Motor neuron (in vitro differentiated cells): ENCODE data around the gene CPNE5. TPM values are rescaled to one million over a fixed set of nuclear protein-coding genes. Genes with fewer than 3 reads are reported as not detected.
A peak's percentile ranks its signal among the peaks of the same experiment; 100 is the strongest.

ENCODE experiments used
- ATAC-seq, 8 experiments: fragments of 200-7000 bp; cut with Tn5 transposase; replicated peaks in 6 of 8; 2 replicates each; pipeline ENCODE4 v1.8.0; 2021; ENCODE audit warnings: mild to moderate bottlenecking in 8 of 8, moderate library complexity in 8 of 8
- H3K27ac ChIP-seq, 2 donors: fragments of 250-450 bp; sonication (Bioruptor Pico); 2 replicates each; pipeline ENCODE4 v1.9.0; 2021; ENCODE audit warnings: antibody characterized with exemption in 2 of 2, mild to moderate bottlenecking in 2 of 2, moderate library complexity in 1 of 2
- H3K4me1 ChIP-seq, 2 donors: fragments of 250-450 bp; sonication (Bioruptor Pico); replicated peaks in 1 of 2; 2 replicates each; pipeline ENCODE4 v1.6.1; 2021; ENCODE audit warnings: antibody characterized with exemption in 2 of 2, mild to moderate bottlenecking in 2 of 2, moderate library complexity in 1 of 2
- H3K4me3 ChIP-seq, 5 donors: fragments of 250-450 bp; sonication (Bioruptor Pico); 2 replicates each; pipeline ENCODE4 v1.9.0; 2021; ENCODE audit warnings: antibody characterized with exemption in 5 of 5, mild to moderate bottlenecking in 5 of 5, moderate library complexity in 4 of 5
- WGBS, 10 experiments: fragments of 450-650 bp; shearing (Covaris generic); methylation state at CpG; one replicate each; pipeline ENCODE4 v1.0.0; 2022; 5-methylcytosine and 5-hydroxymethylcytosine counted together
- in situ Hi-C, 9 experiments: fragments of 400-800 bp; cut with MboI; loops; one replicate each; pipeline ENCODE4 v1.15.0; 2021; ENCODE audit warnings: low sequenced_read_pairs in 9 of 9, low pct_unique_long_range_greater_than_20kb in 2 of 9; ENCODE audit not compliant: unreplicated experiment in 9 of 9
- total RNA-seq, 8 experiments: library from RNA; unstranded; fragments of 300-600 nt; gene quantifications; 2 replicates each; pipeline versions ENCODE4 v1.2.3 to v1.2.4, GENCODE V29; 2022

Gene CPNE5
- total RNA-seq, 8 experiments from 2014 or later: 0.45 to 3.1 (median 1.7) TPM

GRCh38 chr6:36751091-36751490, 88.2 kb downstream of the CPNE5 start:
- H3K27ac ChIP-seq: no peak overlapping the region
- 56 to 83% (median 80%) methylated on average over 1 to 3 of the region's 3 CpGs; no CpG with 5 or more reads in 5 of the 10 experiments for WGBS, 10 experiments
- no peak overlapping the region for H3K4me3 ChIP-seq
- in situ Hi-C loops: loop anchor here in 3 of 9 experiments (10.0 to 25.0 kb wide), 3 partner anchors 136 to 261 kb away; partner anchors contain the start of gene FGD2 (in 1 of the 3)
- H3K4me1 ChIP-seq: peaks cover 18 to 22% of the 10 kb centered on the region in 2 donors
- peak in 2 of 8 experiments; percentile 9 to 44 for ATAC-seq

- Histone ChIP-seq H3K4me3 (no peak overlapping the region), H3K27ac (no peak overlapping the region), H3K4me1 (peaks cover 17 to 22% of the 10 kb centered on the region in 2 donors)
- peak in 2 of 8 experiments; percentile 36 to 65 for ATAC-seq
- in situ Hi-C loops: loop anchor here in 3 of 9 experiments (10.0 to 25.0 kb wide), 3 partner anchors 135 to 262 kb away; partner anchors contain the start of gene FGD2 (in 1 of the 3)
- WGBS, 10 experiments: 36 to 94% (median 82%) methylated on average over 2 to 5 of the region's 5 CpGs; no CpG with 5 or more reads in 1 of the 10 experiments
Observed at GRCh38 chr6:36749829-36750489, 89.3 kb downstream of the CPNE5 start.

- Histone ChIP-seq H3K4me3 (no peak overlapping the region), H3K4me1 (peaks cover 9% of the 10 kb centered on the region in 2 donors), H3K27ac (no peak overlapping the region)
- 67 to 100% (median 80%) methylated on average over 1 to 11 of the region's 14 CpGs; no CpG with 5 or more reads in 7 of the 10 experiments for WGBS, 10 experiments
- in situ Hi-C loops: no loop called here
- peak in 1 of 8 experiments; percentile 9 for ATAC-seq
Observed at GRCh38 chr6:36746251-36746650, 93.0 kb downstream of the CPNE5 start.

- WGBS, 10 experiments: 33 to 92% (median 80%) methylated on average over 1 to 4 of the region's 8 CpGs; no CpG with 5 or more reads in 5 of the 10 experiments
- ATAC-seq: peak in 2 of 8 experiments; percentile 42 to 50
- in situ Hi-C loops: no loop called here
- H3K27ac ChIP-seq: no peak overlapping the region
- H3K4me3 ChIP-seq: no peak overlapping the region
- peaks cover 9% of the 10 kb centered on the region in 2 donors for H3K4me1 ChIP-seq
Observed at GRCh38 chr6:36745836-36746235, 93.4 kb downstream of the CPNE5 start.

- Histone ChIP-seq H3K4me1 (peaks cover 9 to 12% of the 10 kb centered on the region in 2 donors), H3K27ac (no peak overlapping the region), H3K4me3 (no peak overlapping the region)
- WGBS, 10 experiments: 91 to 93% methylated on average over 6 to 8 of the region's 12 CpGs; no CpG with 5 or more reads in 8 of the 10 experiments
- no peak for ATAC-seq
- in situ Hi-C loops: no loop called here
Observed at GRCh38 chr6:36745283-36745682, 94.0 kb downstream of the CPNE5 start.

GRCh38 chr6:36744304-36744673, 95.0 kb downstream of the CPNE5 start:
- peak in 1 of 8 experiments; percentile 25 for ATAC-seq
- WGBS, 10 experiments: 80% methylated on average over 1 of the region's 2 CpGs; no CpG with 5 or more reads in 8 of the 10 experiments
- Histone ChIP-seq H3K4me3 (no peak overlapping the region), H3K4me1 (peaks cover 9 to 12% of the 10 kb centered on the region in 2 donors), H3K27ac (no peak overlapping the region)
- in situ Hi-C loops: no loop called here

GRCh38 chr6:36743538-36744303, 95.5 kb downstream of the CPNE5 start:
- in situ Hi-C loops: no loop called here
- H3K27ac ChIP-seq: no peak overlapping the region
- no peak overlapping the region for H3K4me3 ChIP-seq
- peak in 4 of 8 experiments; percentile 7 to 96 (median 88) for ATAC-seq
- peaks cover 9 to 12% of the 10 kb centered on the region in 2 donors for H3K4me1 ChIP-seq
- WGBS, 10 experiments: no CpG with 5 or more reads among the region's 24 CpGs

- Histone ChIP-seq H3K4me1 (peaks cover 9 to 12% of the 10 kb centered on the region in 2 donors), H3K27ac (no peak overlapping the region), H3K4me3 (no peak overlapping the region)
- in situ Hi-C loops: no loop called here
- WGBS, 10 experiments: 28 to 43% (median 38%) methylated on average over 1 to 4 of the region's 5 CpGs; no CpG with 5 or more reads in 4 of the 10 experiments
- ATAC-seq: peak in 6 of 8 experiments; percentile 7 to 58 (median 34)
Observed at GRCh38 chr6:36743032-36743431, 96.2 kb downstream of the CPNE5 start.

- H3K27ac ChIP-seq: no peak overlapping the region
- H3K4me3 ChIP-seq: no peak overlapping the region
- peaks cover 9 to 12% of the 10 kb centered on the region in 2 donors for H3K4me1 ChIP-seq
- no peak for ATAC-seq
- in situ Hi-C loops: no loop called here
- no CpG with 5 or more reads among the region's 19 CpGs for WGBS, 10 experiments
Observed at GRCh38 chr6:36742146-36742545, 97.1 kb downstream of the CPNE5 start.

GRCh38 chr6:36740818-36741179, 98.4 kb downstream of the CPNE5 start:
- ATAC-seq: peak in 1 of 8 experiments; percentile 3
- Histone ChIP-seq H3K4me3 (no peak overlapping the region), H3K27ac (no peak overlapping the region), H3K4me1 (peaks cover 11 to 12% of the 10 kb centered on the region in 2 donors)
- WGBS, 10 experiments: 88% methylated on average over 5 of the region's 11 CpGs; no CpG with 5 or more reads in 9 of the 10 experiments
- in situ Hi-C loops: no loop called here

GRCh38 chr6:36739947-36740817, 99.1 kb downstream of the CPNE5 start:
- Histone ChIP-seq H3K4me1 (peaks cover 15 to 17% of the 10 kb centered on the region in 2 donors), H3K4me3 (no peak overlapping the region), H3K27ac (no peak overlapping the region)
- ATAC-seq: peak in 2 of 8 experiments; percentile 10 to 18
- in situ Hi-C loops: no loop called here
- 66 to 100% (median 80%) methylated on average over 1 to 11 of the region's 13 CpGs; no CpG with 5 or more reads in 2 of the 10 experiments for WGBS, 10 experiments

- Histone ChIP-seq H3K27ac (no peak overlapping the region), H3K4me3 (no peak overlapping the region), H3K4me1 (peaks cover 9 to 11% of the 10 kb centered on the region in 2 donors)
- no peak for ATAC-seq
- in situ Hi-C loops: no loop called here
- 100% methylated on average over 1 of the region's 1 CpG; no CpG with 5 or more reads in 9 of the 10 experiments for WGBS, 10 experiments
Observed at GRCh38 chr6:36738108-36738507, 101.1 kb downstream of the CPNE5 start.
